ENCODE results near the gene PPM1D. TPM values are rescaled to one million over a fixed set of nuclear protein-coding genes. Genes with fewer than 3 reads are reported as not detected.

Gene PPM1D
- total and polyA plus RNA-seq, 2 of the 13 experiments (the other 11 are each of a cell fraction or from before 2014, with no cell fraction given), result 8.0 to 26.2 TPM

- TF ChIP-seq MED13 (CRISPR knock-in tag; IDR thresholded peaks at IDR 0.05) (no peak), ZNF280B (CRISPR knock-in tag; IDR thresholded peaks at IDR 0.05; ENCODE audit: borderline replicate concordance) (no peak), SP1 (IDR thresholded peaks at IDR 0.05) (no peak), SP1 (CRISPR knock-in tag; IDR thresholded peaks at IDR 0.05) (no peak), MLLT10 (CRISPR knock-in tag; IDR thresholded peaks at IDR 0.05) (no peak), ZNF761 (CRISPR knock-in tag; conservative IDR thresholded peaks at IDR 0.05) (no peak), ZNF614 (CRISPR knock-in tag; IDR thresholded peaks at IDR 0.05; ENCODE audit: borderline replicate concordance) (0 out of 2 replicates have a peak, but pooled peaks have one; percentile 13), ZNF33A (CRISPR knock-in tag; IDR thresholded peaks at IDR 0.05; ENCODE audit: borderline replicate concordance) (no peak), MAFK (conservative IDR thresholded peaks at IDR 0.05 in 1 of 2, IDR thresholded peaks at IDR 0.05 in 1 of 2; ENCODE audit: low read length in 2 of 2) (no peak), DNMT3B (CRISPR knock-in tag; conservative IDR thresholded peaks at IDR 0.05) (no peak), NKX3-1 (CRISPR knock-in tag; IDR thresholded peaks at IDR 0.05) (no peak), SRSF9 (IDR thresholded peaks at IDR 0.05; ENCODE audit: borderline replicate concordance, insufficient read depth, low read depth, low read length, poor library complexity, severe bottlenecking) (no peak), HIC2 (CRISPR knock-in tag; IDR thresholded peaks at IDR 0.05; ENCODE audit: low read depth) (no peak), NFE2 (CRISPR knock-in tag; IDR thresholded peaks at IDR 0.05) (no peak), RXRB (CRISPR knock-in tag; IDR thresholded peaks at IDR 0.05; ENCODE audit: borderline replicate concordance) (peak; percentile 31; the same call in 1 of the 2 replicates), ZNF605 (CRISPR knock-in tag; IDR thresholded peaks at IDR 0.05) (peak; percentile 52; the same call in 1 of the 2 replicates), E2F1 (CRISPR knock-in tag; IDR thresholded peaks at IDR 0.05) (no peak), FUBP1 (CRISPR knock-in tag; IDR thresholded peaks at IDR 0.05; ENCODE audit: borderline replicate concordance) (no peak), MBD4 (IDR thresholded peaks at IDR 0.05; ENCODE audit: borderline replicate concordance, low read length) (no peak), NFKB2 (CRISPR knock-in tag; IDR thresholded peaks at IDR 0.05; ENCODE audit: borderline replicate concordance) (no peak), ZMYM4 (CRISPR knock-in tag; IDR thresholded peaks at IDR 0.05) (no peak), ZNF275 (CRISPR knock-in tag; IDR thresholded peaks at IDR 0.05; ENCODE audit: borderline replicate concordance) (no peak), CBX1 (IDR thresholded peaks at IDR 0.05; ENCODE audit: low read depth) (no peak)
Observed at GRCh38 chr17:60586288-60586974, 13.6 kb upstream of the PPM1D start (continued).

All from HepG2 (cell line).